NOMO-1 treated with dmso at 0.1 percent for 144 hours (cell line): ENCODE results near the gene CHAMP1.

ENCODE experiments used
- DNase-seq: peaks from one replicate; lab custom pipeline; 2025; ENCODE audit not compliant: unreplicated experiment; lab: John Stamatoyannopoulos, UW

Gene CHAMP1, protein sequence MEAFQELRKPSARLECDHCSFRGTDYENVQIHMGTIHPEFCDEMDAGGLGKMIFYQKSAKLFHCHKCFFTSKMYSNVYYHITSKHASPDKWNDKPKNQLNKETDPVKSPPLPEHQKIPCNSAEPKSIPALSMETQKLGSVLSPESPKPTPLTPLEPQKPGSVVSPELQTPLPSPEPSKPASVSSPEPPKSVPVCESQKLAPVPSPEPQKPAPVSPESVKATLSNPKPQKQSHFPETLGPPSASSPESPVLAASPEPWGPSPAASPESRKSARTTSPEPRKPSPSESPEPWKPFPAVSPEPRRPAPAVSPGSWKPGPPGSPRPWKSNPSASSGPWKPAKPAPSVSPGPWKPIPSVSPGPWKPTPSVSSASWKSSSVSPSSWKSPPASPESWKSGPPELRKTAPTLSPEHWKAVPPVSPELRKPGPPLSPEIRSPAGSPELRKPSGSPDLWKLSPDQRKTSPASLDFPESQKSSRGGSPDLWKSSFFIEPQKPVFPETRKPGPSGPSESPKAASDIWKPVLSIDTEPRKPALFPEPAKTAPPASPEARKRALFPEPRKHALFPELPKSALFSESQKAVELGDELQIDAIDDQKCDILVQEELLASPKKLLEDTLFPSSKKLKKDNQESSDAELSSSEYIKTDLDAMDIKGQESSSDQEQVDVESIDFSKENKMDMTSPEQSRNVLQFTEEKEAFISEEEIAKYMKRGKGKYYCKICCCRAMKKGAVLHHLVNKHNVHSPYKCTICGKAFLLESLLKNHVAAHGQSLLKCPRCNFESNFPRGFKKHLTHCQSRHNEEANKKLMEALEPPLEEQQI

DNA sequence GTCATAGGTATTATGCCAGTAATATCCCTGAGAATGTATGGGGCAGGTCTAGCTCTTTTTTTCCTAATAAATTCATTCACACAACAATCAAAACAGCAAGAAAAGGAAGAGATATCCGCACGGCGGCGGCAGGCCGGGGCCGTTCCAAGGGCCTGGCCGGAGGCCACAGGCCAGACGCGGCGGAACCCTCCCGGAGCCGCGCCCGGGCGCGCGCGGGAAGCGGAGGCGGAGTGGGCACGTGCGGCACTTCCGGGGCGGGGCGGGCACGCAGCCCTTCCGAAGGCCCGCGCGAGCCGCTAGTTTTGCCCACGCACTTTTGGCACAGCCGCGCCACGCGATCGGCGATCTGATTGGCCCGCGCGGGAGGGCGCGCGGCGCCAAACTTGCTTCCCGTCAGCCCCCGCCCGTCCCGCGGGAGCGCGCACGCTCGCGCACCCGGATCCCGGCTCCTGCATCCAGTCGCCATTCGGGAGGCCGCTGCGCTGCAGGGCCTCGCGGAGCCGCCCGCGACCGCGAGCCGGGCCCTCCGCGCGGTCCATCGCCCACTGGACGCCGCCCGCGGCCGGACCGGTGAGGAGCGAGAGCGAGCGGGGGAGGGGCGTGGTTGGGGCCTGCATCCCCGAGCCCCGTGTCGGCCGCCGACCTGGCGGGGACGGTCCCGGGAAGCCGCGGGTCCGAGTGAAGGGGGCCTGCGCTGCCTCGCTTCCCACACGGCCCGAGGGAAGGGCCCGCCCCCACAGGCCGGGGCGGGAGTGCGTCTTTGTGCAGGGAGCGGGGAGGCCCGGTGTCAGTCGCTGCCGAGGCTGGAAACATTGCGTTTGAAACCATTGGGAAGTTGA lies at the start of gene CHAMP1:
Gene CHAMP1, plus strand, starts transcription at position 430 of the 839 bp plus-strand sequence. CDS start 9,340 bp downstream, outside the sequence.
- peak; percentile 96 for DNase-seq

DNA sequence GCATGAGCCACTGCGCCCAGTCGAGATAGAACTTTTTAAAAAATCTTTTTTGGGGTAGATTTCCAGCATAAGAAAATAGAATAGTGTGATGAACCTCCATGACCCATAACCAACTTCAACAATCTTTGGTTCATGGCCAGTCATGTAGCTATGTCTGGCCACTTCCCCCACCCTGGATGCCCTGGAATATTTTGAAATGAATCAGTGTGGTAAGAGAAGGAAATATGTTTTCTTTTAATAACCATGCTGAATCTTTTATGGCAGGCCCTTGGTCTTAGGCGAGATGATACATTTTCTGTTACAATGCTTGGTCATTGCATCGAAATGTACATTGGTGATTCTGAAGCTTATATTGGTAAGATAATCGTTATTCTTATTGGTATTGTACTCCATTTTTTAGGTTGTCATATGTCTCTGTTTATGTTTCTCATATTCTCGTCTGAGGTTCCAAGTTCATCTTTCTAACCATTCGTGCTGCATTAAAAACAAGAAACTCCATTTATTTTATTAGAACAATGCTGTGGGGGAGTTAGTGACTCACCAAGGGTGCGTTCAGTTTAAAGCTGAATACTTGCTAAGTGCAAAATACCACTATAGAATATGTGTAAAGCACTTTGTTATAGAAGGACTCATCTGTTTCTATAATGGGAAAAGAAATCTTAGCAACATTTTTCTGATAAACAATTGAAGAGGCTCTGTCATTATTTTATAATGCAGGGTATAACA lies 49.3 kb upstream of the CHAMP1 start:
- no peak for DNase-seq

DNA sequence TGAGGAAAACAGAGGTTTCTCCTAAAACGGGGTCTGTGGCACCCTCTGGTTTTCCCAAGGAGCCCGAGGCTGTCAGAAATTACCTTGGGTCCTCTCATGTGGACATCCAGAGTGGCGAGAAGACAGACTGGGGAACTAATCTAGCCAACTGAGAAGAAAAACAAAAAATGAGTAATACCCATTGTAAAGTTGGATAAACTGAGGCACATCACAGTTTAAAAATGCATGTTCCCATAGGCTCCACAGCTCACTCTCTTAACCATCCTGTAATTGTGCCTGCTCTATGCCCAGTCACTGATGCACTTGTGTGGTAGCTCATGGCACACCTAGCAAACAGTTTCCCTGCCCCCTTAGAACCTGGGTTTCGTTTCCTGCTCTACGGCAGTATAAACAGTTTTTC lies 48.1 kb upstream of the CHAMP1 start:
- no peak for DNase-seq

DNA sequence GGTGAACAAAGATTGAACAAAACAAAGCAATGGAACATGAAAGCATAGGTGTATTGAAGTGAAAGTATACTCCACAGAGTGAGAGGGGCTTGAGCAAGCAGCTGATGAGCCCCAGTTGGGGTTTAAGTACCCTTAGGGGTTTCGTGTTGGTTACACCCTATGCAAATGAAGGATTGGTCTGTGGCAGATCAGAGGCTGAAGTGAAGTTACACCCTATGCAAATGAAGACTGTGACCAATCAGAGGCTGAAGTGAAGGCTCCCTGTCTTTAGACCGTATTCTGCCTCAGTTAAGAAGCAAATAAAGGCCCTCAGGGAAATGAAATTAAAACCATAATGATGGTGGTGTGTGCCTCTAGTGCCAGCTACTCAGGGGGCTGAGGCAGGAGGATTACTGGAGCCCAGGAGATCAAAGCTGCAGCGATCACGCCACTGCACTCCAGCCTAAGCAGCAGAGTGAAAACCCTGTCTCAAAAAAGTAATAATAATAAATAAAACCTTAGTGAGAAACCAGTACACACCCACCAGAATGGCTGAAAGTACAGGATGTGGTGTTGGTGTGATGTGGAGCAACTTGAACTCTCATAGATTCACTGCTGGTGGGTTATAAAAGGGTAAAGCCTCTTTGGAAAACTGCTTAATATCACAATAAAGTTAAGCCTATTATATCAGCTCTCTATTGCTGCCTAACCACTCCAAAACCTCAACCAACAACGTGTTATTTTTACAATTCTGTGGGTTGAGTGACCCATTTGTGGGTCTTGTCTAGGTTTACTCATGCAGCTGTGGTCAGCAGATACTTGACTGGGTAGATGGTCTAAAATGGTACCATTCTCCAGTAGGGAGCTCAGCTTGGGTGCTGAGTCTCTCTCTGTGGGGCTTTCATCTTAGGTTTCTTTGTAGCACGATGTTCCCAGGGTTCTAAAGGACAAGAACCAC lies 45.7 kb upstream of the CHAMP1 start:
- DNase-seq = no peak

DNA sequence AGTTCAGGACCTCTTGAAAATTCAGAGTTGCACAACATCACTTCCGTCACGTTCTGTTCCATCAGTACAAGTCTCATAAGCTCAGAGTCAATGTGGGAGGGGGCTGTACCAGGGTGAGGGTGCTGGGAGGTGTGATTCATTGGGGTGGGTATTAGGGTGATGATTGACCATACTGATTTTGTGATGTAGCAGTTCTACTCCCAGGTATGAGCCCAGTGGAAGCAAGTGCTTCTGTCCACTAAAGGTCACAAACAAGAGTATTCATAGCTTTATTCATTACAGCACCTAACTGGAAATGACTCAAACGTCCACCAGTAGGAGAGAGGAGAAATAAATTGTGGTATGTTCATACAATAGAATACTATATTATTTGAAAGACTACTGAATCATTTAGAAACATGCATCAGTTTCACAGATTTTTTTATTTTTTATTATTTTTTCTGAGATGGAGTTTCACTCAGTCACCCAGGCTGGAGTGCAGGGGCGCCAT lies 45.0 kb upstream of the CHAMP1 start:
- DNase-seq = no peak

DNA sequence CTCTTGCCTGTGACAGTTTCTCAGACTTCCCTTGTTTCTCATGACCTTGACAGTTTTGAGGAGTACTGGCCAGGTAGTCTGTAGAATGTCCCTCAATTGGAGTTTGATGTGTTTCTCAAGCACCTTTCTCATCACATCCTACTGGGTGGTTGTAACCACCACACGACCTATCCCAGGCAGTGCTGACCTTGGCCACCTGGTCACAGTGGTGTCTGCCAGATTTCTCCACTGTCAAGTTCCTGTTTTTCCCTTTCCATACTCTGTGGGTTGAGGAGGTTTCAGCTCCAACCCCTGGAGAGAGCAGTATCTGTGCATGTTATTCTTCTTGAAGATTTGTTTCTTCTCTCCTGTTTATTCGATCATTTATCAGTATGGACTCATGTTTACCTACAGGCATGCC lies 41.3 kb upstream of the CHAMP1 start:
- no peak for DNase-seq

DNA sequence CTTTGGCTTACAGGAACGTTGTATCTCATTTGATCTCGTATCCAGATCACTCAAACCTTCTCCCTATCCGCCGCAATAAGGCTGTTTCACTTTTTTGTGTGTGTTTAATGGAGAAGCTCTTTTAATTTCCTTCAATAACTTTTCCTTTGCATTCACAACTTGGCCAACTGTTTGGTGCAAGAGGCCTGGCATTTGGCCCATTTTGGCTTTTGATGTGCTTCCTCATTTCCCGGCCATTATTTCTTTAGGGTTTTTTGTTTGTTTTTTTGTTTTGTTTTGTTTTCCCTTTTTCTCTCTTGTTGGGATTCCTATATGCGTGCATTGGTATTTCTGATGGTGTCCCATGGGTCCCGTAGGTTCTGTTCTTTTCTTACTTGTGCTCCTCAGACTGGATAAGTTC lies 39.0 kb upstream of the CHAMP1 start:
- DNase-seq = no peak

DNA sequence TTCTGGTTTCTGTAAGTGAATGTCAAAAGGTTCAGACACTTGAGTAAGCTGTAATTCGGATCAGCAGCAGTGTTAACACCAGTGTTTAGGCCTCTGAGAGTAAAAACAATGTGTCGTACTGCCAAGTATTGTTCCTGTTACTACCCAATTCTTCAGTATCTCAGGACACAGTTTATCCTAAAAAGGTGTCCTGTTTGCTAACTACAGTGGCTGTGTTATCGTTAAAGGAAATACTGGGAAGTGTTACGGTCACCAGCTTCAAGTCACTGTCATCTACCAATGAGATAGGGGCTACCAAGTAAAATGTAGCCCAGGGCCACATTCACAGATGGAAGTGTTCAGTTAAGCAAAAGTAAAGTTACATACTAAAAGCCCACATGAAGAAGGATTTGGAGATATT lies 35.2 kb upstream of the CHAMP1 start:
- no peak for DNase-seq

DNA sequence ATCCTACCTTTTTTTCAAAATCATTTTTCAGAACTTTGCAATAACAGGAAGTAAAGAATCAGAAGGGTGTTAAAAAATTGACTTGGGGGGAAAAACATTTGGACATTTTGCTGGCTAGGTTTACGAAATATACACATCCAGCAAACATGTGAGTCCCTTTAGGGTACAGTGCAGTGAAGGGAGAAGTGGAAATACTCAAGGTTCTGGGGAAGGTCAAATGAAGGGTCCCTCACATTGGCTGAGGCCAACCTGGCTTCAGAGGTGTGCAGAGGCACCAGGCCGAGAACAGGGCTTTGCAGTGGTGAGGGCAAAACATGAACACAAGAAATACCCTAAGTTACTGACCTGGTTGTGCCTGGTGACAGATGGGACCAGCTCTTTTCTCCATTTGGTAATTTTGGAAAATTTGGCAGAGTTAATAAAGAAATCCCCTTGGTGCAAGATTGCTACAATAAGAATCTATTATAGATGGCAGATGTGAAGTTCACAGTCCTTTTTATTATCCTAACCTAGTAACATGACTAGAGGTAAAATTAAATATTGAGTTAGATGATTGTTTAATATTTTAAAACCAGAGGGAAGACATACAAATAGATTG lies 34.4 kb upstream of the CHAMP1 start:
- no peak for DNase-seq

DNA sequence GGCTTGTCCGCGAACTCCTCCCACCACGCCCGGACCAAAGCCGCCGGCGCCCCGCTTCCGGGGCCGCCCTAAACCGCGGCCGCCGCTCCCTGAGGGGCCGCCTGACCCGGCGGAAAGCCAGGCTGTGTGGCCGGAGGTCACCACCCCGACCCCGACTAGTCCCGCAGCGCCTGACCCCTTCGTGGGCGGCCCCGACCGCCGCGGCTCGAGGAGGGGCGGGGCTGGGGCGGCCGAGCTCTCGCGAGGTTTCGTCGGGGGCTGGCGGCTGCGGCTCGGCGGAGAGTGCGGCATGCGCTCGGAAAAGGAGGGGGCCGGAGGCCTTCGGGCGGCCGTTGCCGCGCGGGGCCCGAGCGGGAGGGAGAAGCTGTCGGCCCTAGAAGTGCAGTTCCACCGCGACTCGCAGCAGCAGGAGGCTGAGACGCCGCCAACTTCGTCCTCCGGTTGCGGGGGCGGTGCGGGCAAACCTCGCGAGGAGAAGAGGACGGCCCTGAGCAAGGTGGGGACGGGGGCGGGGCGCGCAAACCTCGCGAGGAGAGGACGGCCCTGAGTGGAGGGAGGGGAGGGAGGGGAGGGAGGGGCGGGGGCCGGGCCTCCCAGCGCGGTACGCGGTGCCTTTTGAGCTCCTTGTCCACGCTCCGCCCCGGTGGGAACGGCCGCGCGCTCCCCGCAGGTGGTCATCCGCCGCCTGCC lies 32.8 kb upstream of the CHAMP1 start, which contains the start of gene UPF3A:
Gene UPF3A, plus strand, starts transcription at position 251 of the 690 bp plus-strand sequence. Its CDS starts 39 bp downstream, at position 290.
- peak; percentile 79 for DNase-seq

DNA sequence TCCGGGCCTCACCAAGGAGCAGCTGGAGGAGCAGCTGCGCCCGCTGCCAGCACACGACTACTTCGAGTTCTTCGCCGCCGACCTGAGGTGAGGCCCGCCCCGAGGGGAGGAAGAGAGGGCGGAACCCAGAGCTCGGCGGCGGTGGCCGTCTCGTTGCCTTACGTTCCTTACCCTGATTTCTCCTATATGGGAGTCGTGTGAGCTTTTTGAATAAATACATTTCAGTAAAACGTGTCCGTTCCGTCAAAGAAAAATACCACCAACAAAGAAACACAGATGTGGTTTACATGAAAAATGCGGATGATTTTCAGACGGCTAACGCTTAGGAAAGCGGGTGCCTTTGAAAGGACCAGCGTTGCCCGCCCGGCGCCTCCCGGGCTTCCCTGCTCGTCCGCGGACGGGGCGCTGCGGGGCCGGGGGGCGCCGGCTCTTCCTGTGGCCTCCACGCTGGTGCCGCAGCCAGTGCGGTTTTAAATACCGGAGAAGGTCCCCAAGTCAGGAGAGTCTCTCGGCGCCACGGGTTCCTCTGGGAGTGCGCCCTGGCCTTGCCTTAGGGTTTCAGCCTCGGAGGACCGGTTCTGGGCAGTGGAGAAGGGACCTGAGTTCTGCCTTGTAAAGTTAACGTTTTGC lies 32.1 kb upstream of the CHAMP1 start:
- peak; percentile 72 for DNase-seq

DNA sequence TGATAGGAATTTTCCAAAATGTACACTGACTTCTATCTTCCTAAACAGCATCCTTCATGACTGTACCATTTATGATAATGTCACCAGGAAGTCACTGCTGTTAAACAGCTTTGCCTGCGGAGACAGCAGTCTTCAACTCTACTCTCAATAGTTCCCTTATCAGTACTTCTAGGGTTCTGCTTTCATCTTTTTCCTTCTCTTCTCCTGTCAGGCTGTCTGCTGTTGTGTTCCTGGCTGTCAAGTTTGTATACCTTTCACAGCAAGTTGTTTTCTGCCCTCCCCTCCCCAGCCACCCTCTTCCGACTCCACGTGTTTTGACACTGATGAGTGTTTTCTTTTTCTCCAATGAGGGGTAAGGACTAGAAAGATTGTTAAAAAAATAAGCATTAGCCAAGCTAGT lies 30.7 kb upstream of the CHAMP1 start:
- no peak for DNase-seq

DNA sequence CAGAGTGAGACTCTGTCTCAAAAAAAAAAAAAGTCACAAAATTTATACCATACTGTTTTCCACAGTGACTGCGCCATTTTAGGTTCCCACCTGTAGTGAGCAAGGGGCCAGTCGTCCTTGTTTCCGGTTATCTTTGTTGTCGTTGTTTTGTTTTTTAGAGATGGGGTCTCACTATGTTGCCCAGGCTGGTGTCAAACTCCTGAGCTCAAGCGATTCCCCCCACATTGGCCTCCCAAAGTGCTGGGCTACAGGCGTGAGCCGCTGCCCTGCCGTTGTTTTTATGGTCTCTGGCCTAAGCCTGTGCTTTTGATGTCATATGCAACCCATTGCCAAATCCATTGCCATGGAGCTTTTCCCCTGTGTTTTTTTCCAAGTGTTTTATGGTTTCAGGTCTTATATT lies 29.6 kb upstream of the CHAMP1 start:
- no peak for DNase-seq

DNA sequence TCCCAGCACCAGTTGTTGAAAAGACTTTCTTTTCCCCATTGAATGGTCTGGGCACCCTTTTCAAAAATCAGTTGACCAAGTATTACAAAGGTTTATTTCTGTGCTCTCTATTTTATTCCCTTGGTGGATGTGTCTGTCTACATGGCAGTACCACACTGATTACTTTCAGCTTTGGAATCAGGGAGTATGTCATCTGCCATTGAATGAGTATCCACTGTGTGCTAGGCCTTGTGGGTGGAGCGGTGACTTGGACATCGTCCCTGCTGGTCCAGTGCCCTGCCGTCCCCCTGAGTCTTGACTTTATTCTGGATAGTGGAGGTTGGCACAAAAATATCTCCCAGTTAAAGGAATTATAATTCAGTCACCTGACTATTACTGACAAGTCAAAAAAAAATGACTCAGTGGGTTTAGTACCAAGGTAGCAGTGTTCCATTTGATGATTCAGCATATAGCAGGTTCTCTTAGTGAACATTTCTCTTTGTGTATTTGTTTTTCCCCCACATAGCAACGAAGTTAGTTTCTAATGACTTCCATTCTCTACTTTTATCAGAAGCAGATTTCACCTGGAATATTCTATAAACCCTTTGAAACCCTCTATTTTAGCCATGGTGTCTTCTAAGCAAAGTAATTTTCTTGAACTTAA lies 29.0 kb upstream of the CHAMP1 start:
- no peak for DNase-seq

DNA sequence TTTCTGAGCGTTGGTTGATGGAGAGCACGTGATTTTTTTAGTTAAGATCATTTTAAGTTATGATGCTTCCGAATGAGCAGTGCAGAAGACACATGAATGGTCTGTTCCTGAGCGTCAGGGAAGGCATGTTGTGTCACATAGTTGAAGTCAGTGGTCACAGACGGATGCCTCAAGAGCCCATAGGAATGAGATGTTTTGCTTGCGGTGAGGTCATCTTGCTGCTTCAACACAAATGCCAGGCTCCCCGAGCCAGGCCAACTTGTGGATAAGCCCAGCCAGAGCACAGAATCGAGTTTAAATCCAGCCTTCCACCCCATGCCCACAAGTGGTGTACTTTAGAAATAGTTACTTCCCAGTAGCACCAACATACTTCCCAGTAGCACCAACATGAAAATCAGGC lies 27.5 kb upstream of the CHAMP1 start:
- no peak for DNase-seq

DNA sequence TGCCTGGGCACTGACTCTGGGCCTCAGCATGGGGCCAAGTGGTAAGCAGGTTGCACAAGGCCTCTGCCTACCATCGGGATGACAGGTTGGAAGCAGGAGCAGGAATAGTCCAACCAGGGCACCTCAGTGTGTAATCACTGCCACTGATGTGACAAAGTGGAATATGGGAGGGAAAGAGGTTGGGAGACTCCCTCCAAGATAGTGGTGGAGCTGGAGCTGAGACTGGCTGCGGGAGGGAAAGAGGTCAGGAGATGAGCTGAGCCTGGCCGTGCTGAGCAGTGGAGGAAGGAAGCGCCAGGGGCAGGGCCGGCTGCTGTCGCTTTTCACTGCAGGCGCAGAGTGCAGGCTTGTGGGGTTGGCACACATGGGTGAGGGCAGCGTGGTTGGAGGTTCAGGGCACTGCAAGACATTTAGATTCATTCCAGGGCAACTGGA lies 26.1 kb upstream of the CHAMP1 start:
- DNase-seq = no peak

DNA sequence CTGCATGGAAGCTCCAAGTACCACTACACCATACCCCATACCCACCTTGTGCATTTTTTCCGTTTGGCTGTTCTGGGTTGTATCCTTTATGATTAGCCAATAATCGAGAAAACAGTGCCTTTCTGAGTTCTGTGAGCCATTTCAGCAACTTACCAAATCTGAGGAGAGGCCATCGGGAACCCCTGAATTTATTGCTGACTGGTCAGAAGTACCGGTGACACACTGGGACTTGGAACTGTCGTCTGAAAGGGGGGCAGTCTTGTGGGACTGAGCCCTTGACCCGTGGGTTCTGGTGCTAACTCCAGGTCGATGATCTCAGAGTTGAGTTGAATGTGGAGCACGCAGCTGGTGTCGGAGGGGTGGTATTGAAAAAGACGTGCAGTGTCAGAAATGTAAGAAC lies 17.9 kb upstream of the CHAMP1 start:
- no peak for DNase-seq
